ENCODE measurements around the gene ANHX.

DNA sequence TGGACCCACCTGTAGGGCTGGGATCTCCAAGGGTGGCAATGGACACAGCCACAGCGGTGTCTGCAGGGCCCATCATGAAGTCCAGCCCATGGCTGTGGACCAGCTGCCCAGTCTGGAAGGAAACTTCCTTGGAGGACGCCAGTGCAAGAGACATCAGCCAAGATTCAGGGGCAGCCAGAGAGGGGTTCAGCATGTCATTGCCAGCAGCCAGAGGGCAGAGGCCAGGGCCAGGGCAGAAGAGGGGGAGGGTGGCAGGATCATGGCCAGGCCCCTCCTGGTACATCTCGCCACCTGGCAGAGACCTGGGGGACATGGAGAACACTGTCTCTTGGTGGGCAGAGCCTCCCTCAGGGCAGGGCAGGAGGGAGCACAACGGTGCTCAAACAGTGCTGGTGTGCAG, 10.2 kb downstream of the ANHX start:
- TF ChIP-seq CTCF (IDR thresholded peaks at IDR 0.05) (no peak), EZH2 (IDR thresholded peaks at IDR 0.05; ENCODE audit: borderline replicate concordance, insufficient read depth, low read depth, low read length, poor library complexity, severe bottlenecking) (no peak)

Measured in B cell (primary cell).